ENCODE measurements around the gene MBD6. TPM values are rescaled to one million over a fixed set of nuclear protein-coding genes. Genes with fewer than 3 reads are reported as not detected.

MBD6 gene
- total RNA-seq, 5 donors from 2014 or later (not counting 1 experiment from before 2014, with no cell fraction given), result 109 to 122 (median 114) TPM

DNA sequence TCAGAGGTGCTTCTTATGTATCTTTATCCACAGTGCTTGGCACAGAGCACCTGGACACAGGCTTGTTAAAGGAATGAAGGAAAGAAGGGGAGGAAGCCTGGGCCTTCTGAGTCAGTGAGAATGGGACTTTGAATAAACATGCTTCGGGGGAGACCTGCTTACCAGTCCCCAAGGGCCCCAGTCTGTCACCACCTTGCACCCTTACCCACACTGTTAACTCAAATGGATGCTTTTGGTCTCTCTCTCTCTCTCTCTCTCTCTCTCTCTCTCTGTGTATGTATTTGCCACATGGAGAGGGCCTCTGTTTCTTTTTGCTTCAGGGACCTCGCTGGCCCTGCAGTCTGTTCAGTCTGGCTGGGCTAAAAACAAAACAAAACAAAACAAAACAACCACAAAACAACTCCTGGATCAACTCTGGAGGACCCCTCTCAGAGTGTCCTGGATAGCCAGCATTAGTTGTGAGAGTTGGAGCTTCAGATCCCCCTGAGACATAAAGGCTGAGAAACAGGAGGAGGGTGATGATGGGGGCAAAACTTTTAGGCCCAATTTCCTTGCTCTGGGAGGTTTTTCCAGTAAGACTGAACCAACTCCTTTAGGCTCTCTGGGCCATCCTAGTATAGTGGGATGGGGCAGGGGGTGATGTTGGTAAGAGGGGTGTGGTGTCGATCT, 29.1 kb downstream of the MBD6 start:
- Histone ChIP-seq H3K27ac (ENCODE audit: low read length) (no peak overlapping the region), H3K9me3 (no peaks in the 10 kb centered on the region), H3K27me3 (replicated peaks in 1 of 2; ENCODE audit: control insufficient read depth in 2 of 2, extremely low read depth in 1 of 2, insufficient read depth in 2 of 2, low read length in 1 of 2) (peaks cover 15 to 20% of the 10 kb centered on the region in 2 experiments), H3K4me1 (ENCODE audit: control insufficient read depth in 1 of 2, extremely low read depth in 1 of 2, insufficient read depth in 2 of 2, low read length in 2 of 2) (peaks cover 7 to 13% of the 10 kb centered on the region in 2 experiments), H3K4me3 (ENCODE audit: control insufficient read depth in 1 of 2, extremely low read depth in 1 of 2, low read length in 1 of 2) (no peak overlapping the region), H3K36me3 (ENCODE audit: control insufficient read depth in 2 of 2, extremely low read depth in 1 of 2, insufficient read depth in 1 of 2, low read length in 1 of 2) (no peaks in the 10 kb centered on the region)
- WGBS (ENCODE audit: insufficient coverage), result no CpG with 5 or more reads among the region's 3 CpGs
- DNase-seq (no peak), ATAC-seq (replicated peaks in 1 of 4) (no peak)
- H3K9me3 Mint-ChIP-seq, result no peaks in the 10 kb centered on the region
- ChIA-PET CTCF (no interaction called here), POLR2A (no interaction called here)
- peaks cover 20 to 24% (median 21%) of the 10 kb centered on the region in 3 donors for H3K4me1 Mint-ChIP-seq
- peaks cover 0 to 9% of the 10 kb centered on the region in 2 donors for H3K27me3 Mint-ChIP-seq
- H3K4me3 Mint-ChIP-seq, result peak overlapping the region in 2 of 3 donors; percentile 24 to 40
- no peaks in the 10 kb centered on the region for H3K36me3 Mint-ChIP-seq
- no peak overlapping the region for H3K27ac Mint-ChIP-seq

DNA sequence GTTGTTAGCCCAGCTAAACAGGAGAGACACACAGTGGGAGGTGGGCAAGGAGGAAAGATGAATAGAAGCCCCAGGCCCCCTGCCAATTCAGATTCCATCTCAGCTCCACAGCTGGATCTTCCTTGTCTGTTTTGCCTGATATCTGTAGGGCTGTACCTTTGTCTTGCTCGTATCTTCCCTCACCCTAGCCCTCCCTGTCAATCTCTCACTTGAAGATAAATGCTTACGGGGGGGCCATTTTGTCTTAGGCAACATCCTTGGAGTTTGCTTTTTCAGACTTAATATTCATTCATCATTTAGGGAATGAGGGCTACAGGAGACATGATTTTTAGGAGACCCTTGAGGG, 29.7 kb downstream of the MBD6 start:
- POLR2A ChIA-PET, result interaction anchor here in 1 of 2 donors (0.6 kb wide), 1 partner anchor 238 kb away, joined by 5 read pairs; no protein-coding TSS in a partner anchor
- ATAC-seq (replicated peaks in 1 of 4), result no peak
- no peak for DNase-seq
- H3K4me3 Mint-ChIP-seq, result no peak overlapping the region
- no peaks in the 10 kb centered on the region for H3K36me3 Mint-ChIP-seq
- CTCF ChIA-PET, result no interaction called here
- no peak overlapping the region for H3K27ac Mint-ChIP-seq
- H3K4me1 Mint-ChIP-seq, result peaks cover 16 to 20% (median 17%) of the 10 kb centered on the region in 3 donors
- Histone ChIP-seq H3K27me3 (replicated peaks in 1 of 2; ENCODE audit: control insufficient read depth in 2 of 2, extremely low read depth in 1 of 2, insufficient read depth in 2 of 2, low read length in 1 of 2) (peaks cover 15 to 20% of the 10 kb centered on the region in 2 experiments), H3K4me3 (ENCODE audit: control insufficient read depth in 1 of 2, extremely low read depth in 1 of 2, low read length in 1 of 2) (no peak overlapping the region), H3K27ac (ENCODE audit: low read length) (no peak overlapping the region), H3K9me3 (no peaks in the 10 kb centered on the region), H3K36me3 (ENCODE audit: control insufficient read depth in 2 of 2, extremely low read depth in 1 of 2, insufficient read depth in 1 of 2, low read length in 1 of 2) (no peaks in the 10 kb centered on the region), H3K4me1 (ENCODE audit: control insufficient read depth in 1 of 2, extremely low read depth in 1 of 2, insufficient read depth in 2 of 2, low read length in 2 of 2) (peaks cover 5 to 12% of the 10 kb centered on the region in 2 experiments)
- peaks cover 0 to 9% of the 10 kb centered on the region in 2 donors for H3K27me3 Mint-ChIP-seq
- no peaks in the 10 kb centered on the region for H3K9me3 Mint-ChIP-seq
- WGBS (ENCODE audit: insufficient coverage), result no CpG with 5 or more reads among the region's 2 CpGs

- POLR2A ChIA-PET, result interaction anchor here in 1 of 2 donors (0.6 kb wide), 1 partner anchor 237 kb away, joined by 5 read pairs; no protein-coding TSS in a partner anchor
Measured at GRCh38 chr12:57552835-57553313, 30.2 kb downstream of the MBD6 start.

DNA sequence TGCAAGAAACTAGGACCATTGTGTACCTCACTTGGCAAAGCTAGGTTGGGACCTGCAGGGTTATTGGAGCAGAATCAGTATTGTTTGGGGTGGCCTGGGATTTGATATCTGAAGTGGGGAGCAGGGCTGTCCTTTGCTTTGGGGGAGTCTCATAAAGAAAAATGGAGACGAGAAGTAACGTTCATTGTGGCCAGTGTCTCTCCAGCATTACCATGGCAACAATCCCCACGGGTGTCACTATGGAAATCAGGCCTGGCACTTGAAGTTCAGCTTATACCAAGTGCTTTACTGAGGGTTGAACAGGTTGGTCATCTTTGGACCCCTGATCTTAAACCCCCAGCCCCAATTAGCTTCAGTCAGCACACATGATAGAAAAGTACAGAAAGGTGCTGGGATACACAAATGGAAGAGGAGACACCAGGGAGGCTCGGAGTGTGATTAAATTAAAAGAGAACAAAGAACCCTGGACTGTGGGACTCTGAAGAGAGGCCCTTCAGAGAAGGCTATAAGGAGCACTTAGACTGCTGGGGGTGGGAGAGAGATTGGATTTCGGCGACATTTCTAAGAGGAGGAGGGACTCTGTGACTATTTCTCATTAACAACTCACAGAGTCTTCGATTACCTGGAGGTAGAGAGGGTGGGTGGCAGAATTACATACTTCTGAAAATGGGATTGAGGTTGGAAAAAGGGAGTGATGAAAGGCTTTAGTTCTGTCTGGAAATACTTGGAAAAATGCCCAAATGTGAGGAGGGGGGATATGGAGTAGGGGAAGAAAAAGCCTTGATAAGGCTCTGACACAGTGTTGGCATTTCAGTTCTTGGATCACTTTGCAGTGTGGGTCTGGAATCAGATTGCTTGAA, 30.9 kb downstream of the MBD6 start:
- CTCF ChIA-PET, result interaction anchor here in 1 of 2 donors (0.5 kb wide), 1 partner anchor 473 kb away, joined by 3 read pairs; no protein-coding TSS in a partner anchor
- 80% methylated on average over 3 of the region's 7 CpGs for WGBS (ENCODE audit: insufficient coverage)
- DNase-seq, result no peak

More at GRCh38 chr12:57552835-57553313, 30.2 kb downstream of the MBD6 start:
- ATAC-seq (replicated peaks in 1 of 4) (no peak), DNase-seq (no peak)
- Histone ChIP-seq H3K27ac (ENCODE audit: low read length) (no peak overlapping the region), H3K36me3 (ENCODE audit: control insufficient read depth in 2 of 2, extremely low read depth in 1 of 2, insufficient read depth in 1 of 2, low read length in 1 of 2) (no peaks in the 10 kb centered on the region), H3K4me3 (ENCODE audit: control insufficient read depth in 1 of 2, extremely low read depth in 1 of 2, low read length in 1 of 2) (no peak overlapping the region), H3K9me3 (no peaks in the 10 kb centered on the region), H3K4me1 (ENCODE audit: control insufficient read depth in 1 of 2, extremely low read depth in 1 of 2, insufficient read depth in 2 of 2, low read length in 2 of 2) (peaks cover 2 to 12% of the 10 kb centered on the region in 2 experiments), H3K27me3 (replicated peaks in 1 of 2; ENCODE audit: control insufficient read depth in 2 of 2, extremely low read depth in 1 of 2, insufficient read depth in 2 of 2, low read length in 1 of 2) (peaks cover 15 to 20% of the 10 kb centered on the region in 2 experiments)
- WGBS (ENCODE audit: insufficient coverage), result 25% methylated on average over 1 of the region's 6 CpGs
- Mint-ChIP-seq H3K4me3 (no peak overlapping the region), H3K27me3 (peaks cover 0 to 9% of the 10 kb centered on the region in 2 donors), H3K9me3 (no peaks in the 10 kb centered on the region), H3K36me3 (no peaks in the 10 kb centered on the region), H3K4me1 (peaks cover 11 to 15% (median 12%) of the 10 kb centered on the region in 3 donors), H3K27ac (no peak overlapping the region)
- CTCF ChIA-PET, result interaction anchor here in 1 of 2 donors (0.5 kb wide), 1 partner anchor 472 kb away, joined by 3 read pairs; no protein-coding TSS in a partner anchor

DNA sequence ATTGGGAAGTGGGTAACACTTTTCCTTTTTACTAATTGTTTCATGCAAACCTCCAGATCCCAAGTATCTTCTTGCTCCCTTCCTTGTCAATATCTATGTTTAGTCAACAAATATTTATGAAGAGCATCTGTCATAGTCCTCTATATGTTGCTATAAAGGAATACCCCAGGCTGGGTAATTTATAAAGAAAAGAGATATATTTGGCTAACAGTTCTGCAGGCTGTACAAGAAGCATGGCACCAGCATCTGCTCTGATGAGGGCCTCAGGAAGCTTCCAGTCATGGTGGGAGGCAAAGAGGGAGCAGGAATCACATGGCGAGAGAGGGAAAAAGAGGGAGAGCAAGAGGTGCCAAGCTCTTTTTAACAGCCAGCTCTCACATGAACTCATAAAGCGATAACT, 31.8 kb downstream of the MBD6 start:
- no peaks in the 10 kb centered on the region for H3K36me3 ChIP-seq (ENCODE audit: control insufficient read depth in 2 of 2, extremely low read depth in 1 of 2, insufficient read depth in 1 of 2, low read length in 1 of 2)
- no CpG with 5 or more reads among the region's 2 CpGs for WGBS (ENCODE audit: insufficient coverage)
- H3K27ac ChIP-seq (ENCODE audit: low read length), result no peak overlapping the region
- Mint-ChIP-seq H3K36me3 (no peaks in the 10 kb centered on the region), H3K9me3 (no peaks in the 10 kb centered on the region), H3K27ac (no peak overlapping the region), H3K27me3 (peaks cover 0 to 6% of the 10 kb centered on the region in 2 donors), H3K4me1 (peaks cover 9 to 11% (median 11%) of the 10 kb centered on the region in 3 donors), H3K4me3 (no peak overlapping the region)
- H3K27me3 ChIP-seq (replicated peaks in 1 of 2; ENCODE audit: control insufficient read depth in 2 of 2, extremely low read depth in 1 of 2, insufficient read depth in 2 of 2, low read length in 1 of 2), result peaks cover 7 to 16% of the 10 kb centered on the region in 2 experiments
- H3K4me3 ChIP-seq (ENCODE audit: control insufficient read depth in 1 of 2, extremely low read depth in 1 of 2, low read length in 1 of 2), result no peak overlapping the region
- CTCF ChIA-PET, result no interaction called here
- H3K9me3 ChIP-seq, result no peaks in the 10 kb centered on the region
- POLR2A ChIA-PET, result no interaction called here
- ATAC-seq (replicated peaks in 1 of 4), result no peak
- no peak for DNase-seq
- peaks cover 2 to 10% of the 10 kb centered on the region in 2 experiments for H3K4me1 ChIP-seq (ENCODE audit: control insufficient read depth in 1 of 2, extremely low read depth in 1 of 2, insufficient read depth in 2 of 2, low read length in 2 of 2)

More for the DNA sequence above, 30.9 kb downstream of the MBD6 start:
- no peaks in the 10 kb centered on the region for H3K9me3 ChIP-seq
- no peak overlapping the region for H3K4me3 ChIP-seq (ENCODE audit: control insufficient read depth in 1 of 2, extremely low read depth in 1 of 2, low read length in 1 of 2)
- no peak overlapping the region for H3K4me3 Mint-ChIP-seq
- no peak overlapping the region for H3K27ac ChIP-seq (ENCODE audit: low read length)
- POLR2A ChIA-PET, result no interaction called here
- no peaks in the 10 kb centered on the region for H3K9me3 Mint-ChIP-seq
- no peak overlapping the region for H3K27ac Mint-ChIP-seq
- peaks cover 0 to 8% of the 10 kb centered on the region in 2 donors for H3K27me3 Mint-ChIP-seq
- no peak for ATAC-seq (replicated peaks in 1 of 4)
- peaks cover 15 to 20% of the 10 kb centered on the region in 2 experiments for H3K27me3 ChIP-seq (replicated peaks in 1 of 2; ENCODE audit: control insufficient read depth in 2 of 2, extremely low read depth in 1 of 2, insufficient read depth in 2 of 2, low read length in 1 of 2)
- no peaks in the 10 kb centered on the region for H3K36me3 Mint-ChIP-seq
- no peaks in the 10 kb centered on the region for H3K36me3 ChIP-seq (ENCODE audit: control insufficient read depth in 2 of 2, extremely low read depth in 1 of 2, insufficient read depth in 1 of 2, low read length in 1 of 2)
- H3K4me1 Mint-ChIP-seq, result peaks cover 11 to 15% (median 12%) of the 10 kb centered on the region in 3 donors
- peaks cover 2 to 12% of the 10 kb centered on the region in 2 experiments for H3K4me1 ChIP-seq (ENCODE audit: control insufficient read depth in 1 of 2, extremely low read depth in 1 of 2, insufficient read depth in 2 of 2, low read length in 2 of 2)

DNA sequence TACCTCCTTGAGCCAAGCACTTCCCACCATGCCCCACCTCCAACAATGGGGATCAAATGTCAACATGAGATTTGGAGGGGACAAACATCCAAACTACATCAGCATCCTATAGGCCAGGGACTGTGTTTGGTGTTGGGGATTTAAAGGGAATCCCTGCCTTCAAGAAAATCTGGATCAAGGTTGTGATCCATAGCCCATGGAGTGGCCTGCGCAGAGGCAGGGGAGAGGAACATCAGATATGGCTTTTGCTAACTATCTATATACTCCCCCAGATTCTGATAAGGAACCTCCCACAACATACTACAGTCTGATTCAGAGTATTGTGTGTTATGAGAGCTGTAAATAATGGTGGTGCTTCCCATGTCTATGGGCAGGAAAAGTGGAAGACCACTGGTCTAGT, 32.3 kb downstream of the MBD6 start:
- Histone ChIP-seq H3K36me3 (ENCODE audit: control insufficient read depth in 2 of 2, extremely low read depth in 1 of 2, insufficient read depth in 1 of 2, low read length in 1 of 2) (no peaks in the 10 kb centered on the region), H3K4me1 (ENCODE audit: control insufficient read depth in 1 of 2, extremely low read depth in 1 of 2, insufficient read depth in 2 of 2, low read length in 2 of 2) (peaks cover 0 to 7% of the 10 kb centered on the region in 2 experiments), H3K27ac (ENCODE audit: low read length) (no peak overlapping the region), H3K4me3 (ENCODE audit: control insufficient read depth in 1 of 2, extremely low read depth in 1 of 2, low read length in 1 of 2) (no peak overlapping the region), H3K27me3 (replicated peaks in 1 of 2; ENCODE audit: control insufficient read depth in 2 of 2, extremely low read depth in 1 of 2, insufficient read depth in 2 of 2, low read length in 1 of 2) (peaks cover 6 to 12% of the 10 kb centered on the region in 2 experiments), H3K9me3 (no peaks in the 10 kb centered on the region)
- no CpG with 5 or more reads among the region's 1 CpG for WGBS (ENCODE audit: insufficient coverage)
- Mint-ChIP-seq H3K36me3 (no peaks in the 10 kb centered on the region), H3K27ac (no peak overlapping the region), H3K9me3 (no peaks in the 10 kb centered on the region), H3K4me1 (peaks cover 8 to 11% (median 9%) of the 10 kb centered on the region in 3 donors), H3K4me3 (no peak overlapping the region), H3K27me3 (peaks cover 0 to 6% of the 10 kb centered on the region in 2 donors)
- DNase-seq (no peak), ATAC-seq (replicated peaks in 1 of 4) (no peak)
- POLR2A ChIA-PET, result no interaction called here
- CTCF ChIA-PET, result no interaction called here
